ENCODE results near the gene TMEM223.

TMEM223 gene

GRCh38 chr11:62794201-62794775 is 2.5 kb upstream of the TMEM223 start:
- TF ChIP-seq CTCF (IDR thresholded peaks at IDR 0.05) (no peak), ZFX (IDR thresholded peaks at IDR 0.05; ENCODE audit: borderline replicate concordance) (no peak)
- peak overlapping the region; percentile 98; the same call in 1 of the 2 replicates for H3K27ac ChIP-seq

GRCh38 chr11:62792202-62792575 is 383 bp upstream of the TMEM223 start:
- TF ChIP-seq CTCF (IDR thresholded peaks at IDR 0.05) = no peak
- TF ChIP-seq ZFX (IDR thresholded peaks at IDR 0.05; ENCODE audit: borderline replicate concordance) = no peak
- H3K27ac ChIP-seq = peak overlapping the region; percentile 98

GRCh38 chr11:62789576-62789975 is 2.2 kb downstream of the TMEM223 start:
- no peak for TF ChIP-seq CTCF (IDR thresholded peaks at IDR 0.05)
- no peak for TF ChIP-seq ZFX (IDR thresholded peaks at IDR 0.05; ENCODE audit: borderline replicate concordance)
- H3K27ac ChIP-seq = peak overlapping the region; percentile 98

- no peak for TF ChIP-seq ZFX (IDR thresholded peaks at IDR 0.05; ENCODE audit: borderline replicate concordance)
- TF ChIP-seq CTCF (IDR thresholded peaks at IDR 0.05) = no peak
- H3K27ac ChIP-seq = peak overlapping the region; percentile 98
These were observed 2.8 kb downstream of the TMEM223 start for GRCh38 chr11:62788991-62789390.

- TF ChIP-seq ZFX (IDR thresholded peaks at IDR 0.05; ENCODE audit: borderline replicate concordance) (no peak), CTCF (IDR thresholded peaks at IDR 0.05) (peak; percentile 68)
- H3K27ac ChIP-seq = peak within 1 kb of the TSS; percentile 98
These were observed 4.6 kb downstream of the TMEM223 start, which contains the start of gene TMEM179B for GRCh38 chr11:62787005-62787759. Gene TMEM179B, plus strand, starts transcription at chr11:62787402. Its CDS starts 30 bp downstream, at chr11:62787432.

- no peak for TF ChIP-seq ZFX (IDR thresholded peaks at IDR 0.05; ENCODE audit: borderline replicate concordance)
- peak; percentile 96 for TF ChIP-seq CTCF (IDR thresholded peaks at IDR 0.05)
- peak overlapping the region; percentile 98 for H3K27ac ChIP-seq
These were observed 5.3 kb downstream of the TMEM223 start for GRCh38 chr11:62786318-62787004.
